Progenitor cell of endocrine pancreas (in vitro differentiated cells): ENCODE measurements around the gene RALGDS. TPM values are rescaled to one million over a fixed set of nuclear protein-coding genes. Genes with fewer than 3 reads are reported as not detected.

Experiments used
- DNase-seq: peaks from one replicate; pipeline ENCODE4 v3.0.0; 2021; ENCODE audit warnings: low spot score; ENCODE audit not compliant: unreplicated experiment
- H3K27ac Mint-ChIP-seq: 2 replicates; pipeline ENCODE4 v1.8.0; 2021; ENCODE audit warnings: mild to moderate bottlenecking, moderate library complexity, mixed read lengths
- H3K27me3 Mint-ChIP-seq: 2 replicates; pipeline ENCODE4 v1.8.0; 2021; ENCODE audit warnings: mixed read lengths
- H3K36me3 Mint-ChIP-seq: 2 replicates; pipeline ENCODE4 v1.8.0; 2022; ENCODE audit warnings: mixed read lengths; ENCODE audit not compliant: insufficient read depth
- H3K4me1 Mint-ChIP-seq: 2 replicates; pipeline ENCODE4 v1.8.0; 2021; ENCODE audit warnings: low read depth, mixed read lengths
- H3K4me3 Mint-ChIP-seq: 2 replicates; pipeline ENCODE4 v1.8.0; 2021; ENCODE audit warnings: low read depth, mild to moderate bottlenecking, moderate library complexity, mixed read lengths
- H3K9me3 Mint-ChIP-seq: 2 replicates; pipeline ENCODE4 v1.8.0; 2021; ENCODE audit warnings: low read depth, mixed read lengths
- CTCF ChIP-seq: fragments of 200-600 bp; sonication (generic); IDR thresholded peaks from one replicate; pipeline ENCODE4 v1.5.0; 2021; ENCODE audit warnings: antibody characterized with exemption, mild to moderate bottlenecking; ENCODE audit not compliant: unreplicated experiment
- total RNA-seq: library from RNA; stranded (reverse); gene quantifications from 2 replicates; pipeline ENCODE4 v1.2.1, GENCODE V29; 2021

Gene RALGDS
- total RNA-seq, 1 donor from 2014 or later: 84.6 TPM

GRCh38 chr9:133058071-133058470 is 63.0 kb downstream of the RALGDS start:
- DNase-seq: no peak
- H3K9me3 Mint-ChIP-seq: no peaks in the 10 kb centered on the region
- peaks cover 9% of the 10 kb centered on the region for H3K36me3 Mint-ChIP-seq
- no peak for TF ChIP-seq CTCF
- H3K4me1 Mint-ChIP-seq: peaks cover 2% of the 10 kb centered on the region
- H3K27ac Mint-ChIP-seq: no peak overlapping the region
- H3K27me3 Mint-ChIP-seq: no peaks in the 10 kb centered on the region
- H3K4me3 Mint-ChIP-seq: no peak overlapping the region

- H3K27ac Mint-ChIP-seq: no peak overlapping the region
- H3K9me3 Mint-ChIP-seq: no peaks in the 10 kb centered on the region
Measured at GRCh38 chr9:133057553-133057952, 63.5 kb downstream of the RALGDS start.

GRCh38 chr9:133057006-133057405 is 64.0 kb downstream of the RALGDS start:
- Mint-ChIP-seq H3K36me3 (peaks cover 9% of the 10 kb centered on the region), H3K27me3 (no peaks in the 10 kb centered on the region), H3K4me3 (no peak overlapping the region), H3K27ac (no peak overlapping the region), H3K4me1 (peaks cover 2% of the 10 kb centered on the region), H3K9me3 (no peaks in the 10 kb centered on the region)
- DNase-seq: no peak
- TF ChIP-seq CTCF: no peak

More at GRCh38 chr9:133057553-133057952, 63.5 kb downstream of the RALGDS start:
- DNase-seq: no peak
- Mint-ChIP-seq H3K36me3 (peaks cover 9% of the 10 kb centered on the region), H3K4me1 (peaks cover 2% of the 10 kb centered on the region), H3K27me3 (no peaks in the 10 kb centered on the region), H3K4me3 (no peak overlapping the region)
- no peak for TF ChIP-seq CTCF

- Mint-ChIP-seq H3K27me3 (no peaks in the 10 kb centered on the region), H3K4me1 (peaks cover 2% of the 10 kb centered on the region), H3K4me3 (no peak overlapping the region), H3K27ac (no peak overlapping the region), H3K9me3 (no peaks in the 10 kb centered on the region), H3K36me3 (peaks cover 9% of the 10 kb centered on the region)
- TF ChIP-seq CTCF: no peak
- no peak for DNase-seq
Measured at GRCh38 chr9:133056533-133056932, 64.5 kb downstream of the RALGDS start.

GRCh38 chr9:133055788-133056420 is 65.1 kb downstream of the RALGDS start:
- Mint-ChIP-seq H3K4me1 (peaks cover 2% of the 10 kb centered on the region), H3K9me3 (no peaks in the 10 kb centered on the region), H3K36me3 (peaks cover 9% of the 10 kb centered on the region), H3K4me3 (no peak overlapping the region), H3K27me3 (no peaks in the 10 kb centered on the region), H3K27ac (no peak overlapping the region)
- DNase-seq: no peak
- no peak for TF ChIP-seq CTCF
